T-cell (primary cell): Measurements from ENCODE around the gene TIMM23B. TPM values are rescaled to one million over a fixed set of nuclear protein-coding genes. Genes with fewer than 3 reads are reported as not detected.
"Not testable (repeated sequence)": the region's sequence is repeated elsewhere in the genome, so short reads cannot be mapped to it uniquely, and the experiment has no call there.

Experiments
- ATAC-seq, 4 experiments: fragments of 200-7000 bp in 3 of 4; fragments of 150-1000 bp in 1 of 4; cut with Tn5 transposase; replicated peaks in 1 of 4; 1 replicate in 3 of 4; 2 replicates in 1 of 4; pipeline ENCODE4 v1.10.0; 2021; ENCODE audit warnings: moderate library complexity in 3 of 4, mild to moderate bottlenecking in 2 of 4, moderate number of reproducible peaks in 1 of 4
- CTCF ChIA-PET, 2 donors: fragments of 300-600 bp; sonication (Branson Sonifier 250); formaldehyde crosslinking; loops; one replicate each; lab custom pipeline; 2022; ENCODE audit warnings: antibody characterized with exemption in 2 of 2; lab: Charles Lee
- POLR2A ChIA-PET, 2 donors: fragments of 300-600 bp; sonication (Branson Sonifier 250); formaldehyde crosslinking; loops; one replicate each; lab custom pipeline; 2022; ENCODE audit warnings: antibody characterized with exemption in 2 of 2; lab: Charles Lee
- DNase-seq, 35 experiments: peaks; one replicate each; pipeline versions ENCODE4 v3.0.0 to v3.0.0-alpha.2; 2013 to 2023
- H3K27ac ChIP-seq: one replicate; pipeline ENCODE4 v1.5.1; 2013; ENCODE audit warnings: low read length
- H3K27me3 ChIP-seq, 2 experiments: replicated peaks in 1 of 2; 1 replicate in 1 of 2; 2 replicates in 1 of 2; pipeline versions ENCODE4 v1.6.1 to v1.7.0; 2013; ENCODE audit warnings: low read length in 1 of 2, mixed read lengths in 1 of 2; ENCODE audit not compliant: control insufficient read depth in 2 of 2, insufficient read depth in 2 of 2; ENCODE audit errors: extremely low read depth in 1 of 2
- H3K36me3 ChIP-seq, 2 donors: 1 replicate in 1 of 2; 2 replicates in 1 of 2; pipeline versions ENCODE4 v1.6.1 to v1.7.0; 2013; ENCODE audit warnings: low read length in 1 of 2; ENCODE audit not compliant: control insufficient read depth in 2 of 2, insufficient read depth in 1 of 2; ENCODE audit errors: extremely low read depth in 1 of 2
- H3K4me1 ChIP-seq, 2 experiments: 1 replicate in 1 of 2; 2 replicates in 1 of 2; pipeline versions ENCODE4 v1.6.1 to v1.7.0; 2013; ENCODE audit warnings: low read length in 2 of 2, mixed read lengths in 1 of 2; ENCODE audit not compliant: insufficient read depth in 2 of 2, control insufficient read depth in 1 of 2; ENCODE audit errors: extremely low read depth in 1 of 2
- H3K4me3 ChIP-seq, 2 donors: 1 replicate in 1 of 2; 2 replicates in 1 of 2; pipeline versions ENCODE4 v1.5.1 to v1.7.0; 2013; ENCODE audit warnings: mild to moderate bottlenecking in 2 of 2, low read length in 1 of 2, moderate library complexity in 1 of 2; ENCODE audit not compliant: control insufficient read depth in 1 of 2; ENCODE audit errors: extremely low read depth in 1 of 2
- H3K9me3 ChIP-seq: 2 replicates; pipeline ENCODE4 v1.7.0; 2013
- H3K27ac Mint-ChIP-seq, 2 donors: one replicate each; pipeline ENCODE4 v1.8.0; 2020 to 2021; ENCODE audit warnings: mild to moderate bottlenecking in 2 of 2, mixed read lengths in 2 of 2
- H3K27me3 Mint-ChIP-seq, 2 donors: one replicate each; pipeline ENCODE4 v1.8.0; 2021 to 2022; ENCODE audit warnings: mixed read lengths in 2 of 2
- H3K36me3 Mint-ChIP-seq: one replicate; pipeline ENCODE4 v1.8.0; 2021; ENCODE audit warnings: mixed read lengths
- H3K4me1 Mint-ChIP-seq, 3 donors: one replicate each; pipeline ENCODE4 v1.8.0; 2020 to 2022; ENCODE audit warnings: mixed read lengths in 3 of 3, mild to moderate bottlenecking in 1 of 3
- H3K4me3 Mint-ChIP-seq, 3 donors: one replicate each; pipeline ENCODE4 v1.8.0; 2020 to 2022; ENCODE audit warnings: mild to moderate bottlenecking in 3 of 3, mixed read lengths in 3 of 3, moderate library complexity in 3 of 3
- H3K9me3 Mint-ChIP-seq, 3 donors: one replicate each; pipeline ENCODE4 v1.8.0; 2020 to 2022; ENCODE audit warnings: mixed read lengths in 3 of 3
- WGBS: methylation state at CpG from one replicate; pipeline ENCODE4 v1.1.5; 2013; ENCODE audit warnings: missing lambda C conversion rate; ENCODE audit not compliant: insufficient coverage; 5-methylcytosine and 5-hydroxymethylcytosine counted together
- total RNA-seq, 35 experiments: library from RNA in 6 of 35; stranded (reverse) in 6 of 35; fragments of 120-200 nt in 1 of 35; gene quantifications; one replicate each; pipeline versions ENCODE4 v1.2.1 to v1.2.4 and lab custom pipeline; 2013 to 2026

Gene TIMM23B
- total RNA-seq, 5 donors from 2014 or later (not counting 1 experiment from before 2014, with no cell fraction given) = 25.3 to 35.8 (median 28.1) TPM

GRCh38 chr10:50014024-50014423, 72.2 kb downstream of the TIMM23B start:
- H3K4me1 Mint-ChIP-seq, H3K4me3 Mint-ChIP-seq, DNase-seq, ATAC-seq, H3K4me1 ChIP-seq, H3K9me3 Mint-ChIP-seq, H3K36me3 Mint-ChIP-seq, H3K9me3 ChIP-seq, POLR2A ChIA-PET, H3K27ac Mint-ChIP-seq, H3K27ac ChIP-seq, H3K4me3 ChIP-seq, H3K27me3 ChIP-seq, H3K27me3 Mint-ChIP-seq, CTCF ChIA-PET, H3K36me3 ChIP-seq: not testable (repeated sequence)
- no CpG with 5 or more reads among the region's 7 CpGs for WGBS

GRCh38 chr10:50015596-50016220, 73.9 kb downstream of the TIMM23B start:
- H3K4me1 ChIP-seq, H3K27me3 Mint-ChIP-seq, H3K4me3 ChIP-seq, DNase-seq, H3K36me3 ChIP-seq, ATAC-seq, H3K9me3 ChIP-seq, POLR2A ChIA-PET, CTCF ChIA-PET, H3K9me3 Mint-ChIP-seq, H3K27me3 ChIP-seq, H3K36me3 Mint-ChIP-seq, H3K27ac ChIP-seq, H3K27ac Mint-ChIP-seq, H3K4me1 Mint-ChIP-seq, H3K4me3 Mint-ChIP-seq: not testable (repeated sequence)
- 67% methylated on average over 2 of the region's 9 CpGs for WGBS

- H3K4me1 ChIP-seq, CTCF ChIA-PET, H3K27ac Mint-ChIP-seq, ATAC-seq, POLR2A ChIA-PET, H3K9me3 ChIP-seq, H3K27ac ChIP-seq, H3K4me3 ChIP-seq, H3K27me3 ChIP-seq, H3K36me3 ChIP-seq, H3K9me3 Mint-ChIP-seq, H3K36me3 Mint-ChIP-seq, DNase-seq, H3K4me1 Mint-ChIP-seq, H3K27me3 Mint-ChIP-seq, H3K4me3 Mint-ChIP-seq: not testable (repeated sequence)
- no CpG with 5 or more reads among the region's 5 CpGs for WGBS
Measured at GRCh38 chr10:50016926-50017325, 75.1 kb downstream of the TIMM23B start.

DNA sequence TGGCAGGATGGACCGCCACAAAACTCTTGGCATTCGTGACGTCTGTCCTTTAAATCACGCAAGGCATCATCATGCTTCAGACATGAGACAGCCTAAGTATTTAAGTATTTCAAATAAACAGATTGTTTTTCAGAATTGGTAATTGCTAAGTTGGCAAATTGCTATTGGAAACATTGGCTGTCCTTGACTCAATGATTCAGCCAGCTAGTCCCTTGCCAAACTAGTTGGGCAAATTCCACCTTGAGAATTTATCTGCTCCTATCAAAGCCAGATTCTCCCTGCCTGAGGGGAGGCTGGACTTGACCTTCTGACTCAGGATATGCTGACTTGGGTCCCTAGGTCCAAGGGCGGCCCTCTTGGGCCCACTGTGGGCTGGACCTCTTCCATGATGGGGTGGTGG, 75.8 kb downstream of the TIMM23B start:
- DNase-seq, H3K27me3 Mint-ChIP-seq, H3K4me1 ChIP-seq, H3K27me3 ChIP-seq, H3K4me3 Mint-ChIP-seq, H3K27ac Mint-ChIP-seq, H3K27ac ChIP-seq, H3K9me3 ChIP-seq, H3K36me3 Mint-ChIP-seq, H3K36me3 ChIP-seq, ATAC-seq, H3K9me3 Mint-ChIP-seq, H3K4me3 ChIP-seq, POLR2A ChIA-PET, CTCF ChIA-PET, H3K4me1 Mint-ChIP-seq: not testable (repeated sequence)
- 100% methylated on average over 1 of the region's 5 CpGs for WGBS

GRCh38 chr10:50019279-50019678, 77.4 kb downstream of the TIMM23B start:
- H3K27me3 ChIP-seq, H3K27me3 Mint-ChIP-seq, DNase-seq, H3K4me3 ChIP-seq, H3K36me3 Mint-ChIP-seq, H3K4me1 Mint-ChIP-seq, POLR2A ChIA-PET, H3K9me3 ChIP-seq, H3K36me3 ChIP-seq, H3K4me1 ChIP-seq, H3K27ac ChIP-seq, H3K27ac Mint-ChIP-seq, CTCF ChIA-PET, H3K4me3 Mint-ChIP-seq, ATAC-seq, H3K9me3 Mint-ChIP-seq: not testable (repeated sequence)
- WGBS = 85% methylated on average over 3 of the region's 3 CpGs

DNA sequence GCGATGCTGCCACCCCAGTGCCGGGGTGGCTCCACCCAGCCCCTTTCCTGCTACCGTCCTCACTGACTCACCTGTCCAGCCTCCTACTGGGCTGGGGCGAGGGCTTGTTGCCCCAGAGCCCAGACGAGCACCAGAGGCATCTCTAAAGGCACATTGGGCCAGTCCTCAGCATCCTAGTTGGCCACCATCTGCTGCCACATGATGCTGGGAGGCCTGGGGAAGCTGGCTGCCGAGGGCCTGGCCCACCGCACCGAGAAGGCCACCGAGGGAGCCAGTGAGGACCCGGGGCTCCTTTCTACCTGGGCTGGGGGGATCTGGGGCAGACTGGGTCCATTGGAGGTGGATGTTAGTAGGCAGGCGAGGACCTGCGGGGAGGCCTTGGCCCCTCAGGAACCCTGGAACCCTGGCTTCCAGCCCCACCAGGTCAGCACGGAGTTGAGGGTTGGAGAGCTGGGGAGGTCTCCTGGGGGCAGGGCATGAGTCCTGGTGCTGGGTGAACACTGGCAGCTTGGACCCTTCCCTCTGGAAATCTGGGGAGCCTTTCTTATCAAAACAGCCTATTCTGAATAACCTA, 78.7 kb downstream of the TIMM23B start:
- POLR2A ChIA-PET, H3K4me1 ChIP-seq, H3K27me3 Mint-ChIP-seq, H3K27me3 ChIP-seq, ATAC-seq, H3K9me3 Mint-ChIP-seq, H3K27ac ChIP-seq, H3K4me1 Mint-ChIP-seq, H3K9me3 ChIP-seq, CTCF ChIA-PET, DNase-seq, H3K36me3 ChIP-seq, H3K27ac Mint-ChIP-seq, H3K4me3 ChIP-seq, H3K36me3 Mint-ChIP-seq, H3K4me3 Mint-ChIP-seq: not testable (repeated sequence)
- WGBS = 72% methylated on average over 4 of the region's 13 CpGs
